ENCODE measurements around the gene NHERF1. TPM values are rescaled to one million over a fixed set of nuclear protein-coding genes. Genes with fewer than 3 reads are reported as not detected.

NHERF1 gene
- total RNA-seq, 2 donors from 2014 or later = 186 to 244 TPM

DNA sequence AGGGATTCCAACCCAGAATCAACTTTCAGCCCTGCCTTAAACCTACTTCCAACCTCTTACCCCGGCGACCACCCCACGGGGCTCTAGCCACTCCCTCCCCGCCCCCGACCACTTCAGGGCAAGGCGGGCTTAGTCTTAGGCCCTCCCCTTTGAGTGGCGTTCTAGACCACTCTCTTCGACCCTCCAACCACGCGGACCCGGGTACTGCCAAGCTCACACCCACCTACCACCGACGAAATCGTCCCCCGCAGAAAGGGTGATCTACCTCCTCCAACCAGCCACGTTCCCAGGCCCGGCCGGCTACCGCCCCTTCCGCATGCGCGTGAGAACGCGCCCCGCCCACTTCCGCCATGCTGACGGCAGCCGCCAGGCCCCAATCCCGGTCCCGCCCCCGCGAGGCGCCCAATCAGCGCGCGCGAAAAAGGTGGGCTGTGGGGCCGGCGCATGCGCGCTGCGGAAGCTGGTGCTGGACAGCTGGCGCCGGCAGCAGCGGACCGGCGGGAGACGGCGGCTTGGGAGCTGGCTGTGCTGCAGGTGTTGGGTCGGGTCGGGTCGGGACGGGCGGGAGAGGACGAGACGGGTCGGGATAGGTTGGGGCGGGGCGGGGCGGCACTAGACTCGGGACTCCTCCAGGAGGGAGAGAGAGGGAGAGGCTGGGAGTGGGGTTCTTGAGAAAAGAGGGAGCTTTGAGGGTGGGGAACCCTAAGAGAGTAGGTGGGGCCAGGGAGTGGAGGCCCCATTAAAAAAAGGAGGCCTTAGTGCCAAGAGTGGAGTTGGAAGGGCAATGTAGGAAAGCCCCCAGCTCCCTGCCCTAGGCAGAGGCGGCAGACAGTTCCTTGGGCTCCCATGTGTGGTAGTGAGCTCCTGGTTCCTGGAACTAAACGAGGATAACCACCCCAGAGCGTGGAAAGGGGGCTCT is 27.9 kb downstream of the NHERF1 start, which contains the start of gene NAT9:
TSS of gene NAT9 (minus strand) at position 302 of the 919 bp plus-strand sequence. CDS start 647 bp downstream, outside the sequence.
- peak within 1 kb of the TSS; percentile 85 to 87 for H3K9ac ChIP-seq (ENCODE audit: low read depth in 2 of 2, low read length in 2 of 2)
- no peaks in the 10 kb centered on the region for H3K9me3 ChIP-seq
- intact Hi-C loops (cut with DNase I) = no loop called here
- peak within 1 kb of the TSS; percentile 81 for H3K4me3 ChIP-seq
- no peaks in the 10 kb centered on the region for H3K27me3 ChIP-seq
- peaks cover 6% of the 10 kb centered on the region for H3K4me1 ChIP-seq
- DNase-seq = peak; percentile 97
- H3K36me3 ChIP-seq = no peaks in the 10 kb centered on the region
- H3K27ac ChIP-seq = peak within 1 kb of the TSS; percentile 55
- TF ChIP-seq, protein P1, sequence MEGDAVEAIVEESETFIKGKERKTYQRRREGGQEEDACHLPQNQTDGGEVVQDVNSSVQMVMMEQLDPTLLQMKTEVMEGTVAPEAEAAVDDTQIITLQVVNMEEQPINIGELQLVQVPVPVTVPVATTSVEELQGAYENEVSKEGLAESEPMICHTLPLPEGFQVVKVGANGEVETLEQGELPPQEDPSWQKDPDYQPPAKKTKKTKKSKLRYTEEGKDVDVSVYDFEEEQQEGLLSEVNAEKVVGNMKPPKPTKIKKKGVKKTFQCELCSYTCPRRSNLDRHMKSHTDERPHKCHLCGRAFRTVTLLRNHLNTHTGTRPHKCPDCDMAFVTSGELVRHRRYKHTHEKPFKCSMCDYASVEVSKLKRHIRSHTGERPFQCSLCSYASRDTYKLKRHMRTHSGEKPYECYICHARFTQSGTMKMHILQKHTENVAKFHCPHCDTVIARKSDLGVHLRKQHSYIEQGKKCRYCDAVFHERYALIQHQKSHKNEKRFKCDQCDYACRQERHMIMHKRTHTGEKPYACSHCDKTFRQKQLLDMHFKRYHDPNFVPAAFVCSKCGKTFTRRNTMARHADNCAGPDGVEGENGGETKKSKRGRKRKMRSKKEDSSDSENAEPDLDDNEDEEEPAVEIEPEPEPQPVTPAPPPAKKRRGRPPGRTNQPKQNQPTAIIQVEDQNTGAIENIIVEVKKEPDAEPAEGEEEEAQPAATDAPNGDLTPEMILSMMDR (IDR thresholded peaks at IDR 0.05) = no peak

DNA sequence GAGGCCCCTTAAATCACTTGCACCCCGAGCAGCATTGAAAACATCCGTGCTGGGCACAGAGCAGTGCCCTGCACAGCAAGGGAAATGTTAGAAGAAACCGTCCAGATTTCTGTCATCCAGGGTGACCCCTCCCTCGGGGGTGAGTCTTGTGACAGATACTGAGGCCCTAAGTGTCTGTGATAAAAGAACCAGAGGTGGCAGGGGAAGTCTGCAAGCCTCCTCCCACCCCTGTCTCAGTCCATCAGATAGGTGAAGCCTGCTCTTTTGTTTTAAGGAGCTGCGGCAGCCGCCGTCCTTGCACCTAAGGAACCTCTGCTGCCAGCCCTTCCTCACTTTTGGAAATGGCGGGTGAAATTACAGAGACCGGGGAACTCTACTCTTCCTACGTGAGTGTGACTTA is 28.6 kb downstream of the NHERF1 start:
- intact Hi-C loops (cut with DNase I) = no loop called here
- TF ChIP-seq, protein P1 (IDR thresholded peaks at IDR 0.05) = no peak
- no peaks in the 10 kb centered on the region for H3K36me3 ChIP-seq
- DNase-seq = no peak
- no peaks in the 10 kb centered on the region for H3K9me3 ChIP-seq
- H3K4me3 ChIP-seq = peak overlapping the region; percentile 81
- H3K27ac ChIP-seq = no peak overlapping the region
- no peaks in the 10 kb centered on the region for H3K27me3 ChIP-seq
- H3K4me1 ChIP-seq = peaks cover 6% of the 10 kb centered on the region
- peak overlapping the region; percentile 68 to 76 for H3K9ac ChIP-seq (ENCODE audit: low read depth in 2 of 2, low read length in 2 of 2)

DNA sequence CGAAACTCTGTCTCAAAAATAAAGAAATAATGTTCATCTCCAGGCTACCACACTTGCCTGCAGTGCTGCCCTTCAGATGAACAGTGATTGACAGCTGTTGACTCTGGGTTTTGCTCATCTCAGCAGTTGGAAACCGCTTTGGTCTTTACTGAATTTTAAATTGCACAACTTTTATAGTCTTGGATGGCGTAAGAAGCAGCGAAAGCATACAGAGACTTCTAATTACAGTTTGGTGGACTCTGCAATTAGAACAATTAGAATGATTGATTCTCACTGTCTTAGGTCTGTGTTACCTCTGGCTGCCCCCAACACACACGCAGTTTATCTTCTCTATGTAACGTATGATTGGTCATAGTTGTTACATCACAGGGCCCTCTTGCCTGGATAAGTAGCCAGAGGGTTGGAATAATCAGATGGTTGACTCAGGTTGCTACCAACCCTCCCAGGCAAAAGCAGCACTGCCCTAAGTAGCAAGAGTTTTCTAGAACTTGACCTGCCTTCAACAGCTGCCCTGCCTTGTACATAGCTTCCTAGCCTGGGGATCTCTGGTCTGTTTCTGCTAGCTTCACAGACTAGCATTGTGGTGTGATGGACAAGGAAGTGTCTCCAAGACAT is 29.6 kb downstream of the NHERF1 start:
- H3K9ac ChIP-seq (ENCODE audit: low read depth in 2 of 2, low read length in 2 of 2) = no peak overlapping the region
- H3K9me3 ChIP-seq = no peaks in the 10 kb centered on the region
- intact Hi-C loops (cut with DNase I) = no loop called here
- no peak for DNase-seq
- H3K4me1 ChIP-seq = peaks cover 6% of the 10 kb centered on the region
- H3K27ac ChIP-seq = no peak overlapping the region
- no peak overlapping the region for H3K4me3 ChIP-seq
- no peaks in the 10 kb centered on the region for H3K27me3 ChIP-seq
- H3K36me3 ChIP-seq = no peaks in the 10 kb centered on the region
- TF ChIP-seq, protein P1 (IDR thresholded peaks at IDR 0.05) = no peak

DNA sequence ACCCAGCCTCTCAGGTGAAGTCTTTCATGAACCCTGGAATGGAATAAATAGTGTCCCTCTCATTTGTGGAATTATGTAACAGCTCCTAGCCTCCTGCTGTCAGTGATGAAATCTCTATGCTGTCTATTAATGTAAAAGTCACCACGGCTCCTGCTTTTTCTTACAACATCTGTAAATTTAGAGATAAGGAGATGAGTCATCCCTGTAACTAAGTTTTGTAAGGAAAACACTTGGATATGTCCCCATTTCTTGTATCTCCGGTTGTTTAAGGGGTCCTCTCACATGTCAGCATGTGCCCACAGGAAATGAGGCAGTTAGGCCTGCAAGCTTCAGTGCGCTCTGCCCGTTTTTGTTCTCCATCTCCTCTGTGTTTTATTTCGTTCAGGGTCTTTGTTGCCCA is 30.5 kb downstream of the NHERF1 start:
- Histone ChIP-seq H3K9ac (ENCODE audit: low read depth in 2 of 2, low read length in 2 of 2) (no peak overlapping the region), H3K36me3 (no peaks in the 10 kb centered on the region), H3K4me1 (peaks cover 6% of the 10 kb centered on the region), H3K27me3 (no peaks in the 10 kb centered on the region), H3K4me3 (no peak overlapping the region), H3K27ac (no peak overlapping the region), H3K9me3 (no peaks in the 10 kb centered on the region)
- no peak for DNase-seq
- TF ChIP-seq, protein P1 (IDR thresholded peaks at IDR 0.05) = no peak
- intact Hi-C loops (cut with DNase I) = no loop called here

DNA sequence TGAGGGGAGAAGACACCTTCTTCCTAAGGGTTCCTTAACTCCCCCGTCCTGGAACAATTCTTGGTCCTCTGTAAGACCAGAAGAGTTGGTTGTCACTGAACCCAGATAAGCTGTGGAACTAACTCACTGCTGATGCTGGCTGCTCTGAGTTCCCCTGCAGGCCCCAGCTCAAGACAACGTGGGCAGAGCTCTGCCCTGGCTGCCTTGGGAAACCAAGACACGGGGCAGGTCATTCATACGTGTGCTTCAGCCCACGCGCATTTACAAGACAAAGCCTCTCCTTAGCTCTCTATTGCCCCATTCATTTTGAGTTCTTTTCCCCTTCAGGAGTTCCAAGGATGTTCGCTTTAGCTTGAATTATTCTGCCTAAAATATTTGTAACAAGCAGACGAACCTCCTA is 31.1 kb downstream of the NHERF1 start:
- H3K9me3 ChIP-seq = no peaks in the 10 kb centered on the region
- H3K4me1 ChIP-seq = peaks cover 6% of the 10 kb centered on the region
- H3K4me3 ChIP-seq = no peak overlapping the region
- intact Hi-C loops (cut with DNase I) = no loop called here
- H3K36me3 ChIP-seq = no peaks in the 10 kb centered on the region
- no peak overlapping the region for H3K9ac ChIP-seq (ENCODE audit: low read depth in 2 of 2, low read length in 2 of 2)
- H3K27ac ChIP-seq = no peak overlapping the region
- TF ChIP-seq, protein P1 (IDR thresholded peaks at IDR 0.05) = no peak
- no peak for DNase-seq
- H3K27me3 ChIP-seq = no peaks in the 10 kb centered on the region
